Stimulated activated CD8-positive, alpha-beta memory T cell treated with anti-CD3 and anti-CD28 coated beads, Interleukin-4, amount 100 ng/mL, for 1 hour (primary cell): ENCODE data around the gene SKA3.
"Not testable (repeated sequence)": the region's sequence is repeated elsewhere in the genome, so short reads cannot be mapped to it uniquely, and the experiment has no call there.

Experiments
- DNase-seq, 2 donors: peaks; one replicate each; pipeline ENCODE4 v3.0.0-alpha.2; 2020; ENCODE audit warnings: low read depth in 2 of 2, low spot score in 1 of 2

Gene SKA3

GRCh38 chr13:21171420-21171819 lies 4.9 kb downstream of the SKA3 start:
- no peak for DNase-seq

- not testable (repeated sequence) for DNase-seq
Observed at GRCh38 chr13:21165606-21166005, 10.7 kb downstream of the SKA3 start.

GRCh38 chr13:21164631-21165030 lies 11.7 kb downstream of the SKA3 start:
- DNase-seq = no peak

- DNase-seq = no peak
Observed at GRCh38 chr13:21152251-21152899, 24.0 kb downstream of the SKA3 start.

- no peak for DNase-seq
Observed at GRCh38 chr13:21150013-21150412, 26.3 kb downstream of the SKA3 start.

- DNase-seq = no peak
Observed at GRCh38 chr13:21149568-21149967, 26.8 kb downstream of the SKA3 start.

- DNase-seq = no peak
Observed at GRCh38 chr13:21148557-21149258, 27.6 kb downstream of the SKA3 start.

- DNase-seq = no peak
Observed at GRCh38 chr13:21147827-21148226, 28.5 kb downstream of the SKA3 start.

GRCh38 chr13:21142766-21143165 lies 33.6 kb downstream of the SKA3 start:
- DNase-seq = no peak

- no peak for DNase-seq
Observed at GRCh38 chr13:21139374-21139773, 37.0 kb downstream of the SKA3 start.

- no peak for DNase-seq
Observed at GRCh38 chr13:21138561-21138960, 37.8 kb downstream of the SKA3 start.

- no peak for DNase-seq
Observed at GRCh38 chr13:21137696-21138095, 38.7 kb downstream of the SKA3 start.

GRCh38 chr13:21135833-21136232 lies 40.5 kb downstream of the SKA3 start:
- DNase-seq = not testable (repeated sequence)

GRCh38 chr13:21134475-21134874 lies 41.9 kb downstream of the SKA3 start:
- no peak for DNase-seq

- no peak for DNase-seq
Observed at GRCh38 chr13:21133077-21133476, 43.3 kb downstream of the SKA3 start.

GRCh38 chr13:21130116-21130515 lies 46.2 kb downstream of the SKA3 start:
- DNase-seq = no peak

GRCh38 chr13:21124852-21125251 lies 51.5 kb downstream of the SKA3 start:
- DNase-seq = no peak

- DNase-seq = no peak
Observed at GRCh38 chr13:21123956-21124355, 52.4 kb downstream of the SKA3 start.

GRCh38 chr13:21121616-21122015 lies 54.7 kb downstream of the SKA3 start:
- no peak for DNase-seq

- no peak for DNase-seq
Observed at GRCh38 chr13:21120191-21120590, 56.2 kb downstream of the SKA3 start.

GRCh38 chr13:21119526-21119925 lies 56.8 kb downstream of the SKA3 start:
- no peak for DNase-seq

- no peak for DNase-seq
Observed at GRCh38 chr13:21118180-21118579, 58.2 kb downstream of the SKA3 start.
